Activated naive CD8-positive, alpha-beta T cell treated with anti-CD3 and anti-CD28 coated beads, Interleukin-2, amount 50 U/mL, for 24 hours (primary cell): ENCODE results near the gene KRTAP5-2.
A peak's percentile ranks its signal among the peaks of the same experiment; 100 is the strongest.
"Not testable (repeated sequence)": the region's sequence is repeated elsewhere in the genome, so short reads cannot be mapped to it uniquely, and the experiment has no call there.

Experiments
- ATAC-seq: fragments of 150-1000 bp; cut with Tn5 transposase; one replicate; pipeline ENCODE4 v1.10.0; 2021
- DNase-seq: peaks from one replicate; pipeline ENCODE4 v3.0.0; 2021
- H3K27ac Mint-ChIP-seq: one replicate; pipeline ENCODE4 v1.8.0; 2021; ENCODE audit warnings: mild to moderate bottlenecking, mixed read lengths
- H3K27me3 Mint-ChIP-seq: one replicate; pipeline ENCODE4 v1.8.0; 2021; ENCODE audit warnings: mixed read lengths
- H3K36me3 Mint-ChIP-seq: one replicate; pipeline ENCODE4 v1.8.0; 2021; ENCODE audit warnings: low read depth, mixed read lengths
- H3K4me1 Mint-ChIP-seq: one replicate; pipeline ENCODE4 v1.8.0; 2021; ENCODE audit warnings: mixed read lengths
- H3K4me3 Mint-ChIP-seq: one replicate; pipeline ENCODE4 v1.8.0; 2021; ENCODE audit warnings: mild to moderate bottlenecking, moderate library complexity, mixed read lengths
- H3K9me3 Mint-ChIP-seq: one replicate; pipeline ENCODE4 v1.8.0; 2021; ENCODE audit warnings: mixed read lengths

Gene KRTAP5-2

GRCh38 chr11:1589191-1589963, 8.7 kb downstream of the KRTAP5-2 start:
- H3K9me3 Mint-ChIP-seq, H3K36me3 Mint-ChIP-seq, DNase-seq, ATAC-seq: not testable (repeated sequence)
- Mint-ChIP-seq H3K4me3 (peak overlapping the region; percentile 8), H3K27ac (peak overlapping the region; percentile 70), H3K4me1 (peaks cover 16% of the 10 kb centered on the region), H3K27me3 (peaks cover 16% of the 10 kb centered on the region)

GRCh38 chr11:1586699-1587098, 11.4 kb downstream of the KRTAP5-2 start:
- H3K27ac Mint-ChIP-seq, result no peak overlapping the region
- ATAC-seq (no peak), DNase-seq (no peak)
- H3K27me3 Mint-ChIP-seq, result peaks cover 23% of the 10 kb centered on the region
- peaks cover 1% of the 10 kb centered on the region for H3K36me3 Mint-ChIP-seq
- H3K9me3 Mint-ChIP-seq, result no peaks in the 10 kb centered on the region
- peaks cover 19% of the 10 kb centered on the region for H3K4me1 Mint-ChIP-seq
- H3K4me3 Mint-ChIP-seq, result no peak overlapping the region

GRCh38 chr11:1584661-1585370, 13.3 kb downstream of the KRTAP5-2 start, which contains the start of gene KRTAP5-1:
Gene KRTAP5-1, minus strand, starts transcription at chr11:1585283. Its CDS starts 34 bp downstream, at chr11:1585249.
- not testable (repeated sequence) for ATAC-seq

GRCh38 chr11:1582909-1583308, 15.2 kb downstream of the KRTAP5-2 start:
- not testable (repeated sequence) for H3K4me1 Mint-ChIP-seq, DNase-seq, H3K27ac Mint-ChIP-seq, ATAC-seq, H3K36me3 Mint-ChIP-seq, H3K4me3 Mint-ChIP-seq
- Mint-ChIP-seq H3K9me3 (peaks cover 14% of the 10 kb centered on the region), H3K27me3 (peaks cover 15% of the 10 kb centered on the region)

More at GRCh38 chr11:1584661-1585370, 13.3 kb downstream of the KRTAP5-2 start, which contains the start of gene KRTAP5-1:
- not testable (repeated sequence) for H3K9me3 Mint-ChIP-seq, DNase-seq, H3K27ac Mint-ChIP-seq, H3K36me3 Mint-ChIP-seq, H3K4me3 Mint-ChIP-seq
- peaks cover 17% of the 10 kb centered on the region for H3K4me1 Mint-ChIP-seq
- H3K27me3 Mint-ChIP-seq, result peaks cover 21% of the 10 kb centered on the region

GRCh38 chr11:1581976-1582375, 16.1 kb downstream of the KRTAP5-2 start:
- H3K4me1 Mint-ChIP-seq, result peaks cover 8% of the 10 kb centered on the region
- H3K9me3 Mint-ChIP-seq, result peaks cover 14% of the 10 kb centered on the region
- ATAC-seq (no peak), DNase-seq (no peak)
- H3K36me3 Mint-ChIP-seq, result no peaks in the 10 kb centered on the region
- no peak overlapping the region for H3K4me3 Mint-ChIP-seq
- H3K27ac Mint-ChIP-seq, result no peak overlapping the region
- peaks cover 15% of the 10 kb centered on the region for H3K27me3 Mint-ChIP-seq

- H3K4me1 Mint-ChIP-seq, result peaks cover 8% of the 10 kb centered on the region
- H3K9me3 Mint-ChIP-seq, result peaks cover 14% of the 10 kb centered on the region
- no peak overlapping the region for H3K27ac Mint-ChIP-seq
- no peaks in the 10 kb centered on the region for H3K36me3 Mint-ChIP-seq
- H3K27me3 Mint-ChIP-seq, result peaks cover 14% of the 10 kb centered on the region
- no peak overlapping the region for H3K4me3 Mint-ChIP-seq
- ATAC-seq, result no peak
- DNase-seq, result no peak
Observed at GRCh38 chr11:1576825-1577224, 21.3 kb downstream of the KRTAP5-2 start.

GRCh38 chr11:1575756-1576155, 22.3 kb downstream of the KRTAP5-2 start:
- H3K27ac Mint-ChIP-seq, DNase-seq, H3K36me3 Mint-ChIP-seq, ATAC-seq, H3K4me3 Mint-ChIP-seq, H3K4me1 Mint-ChIP-seq: not testable (repeated sequence)
- H3K9me3 Mint-ChIP-seq, result peaks cover 14% of the 10 kb centered on the region
- H3K27me3 Mint-ChIP-seq, result peaks cover 15% of the 10 kb centered on the region

- H3K27me3 Mint-ChIP-seq, result peaks cover 18% of the 10 kb centered on the region
- no peak for ATAC-seq
- peaks cover 11% of the 10 kb centered on the region for H3K4me1 Mint-ChIP-seq
- no peaks in the 10 kb centered on the region for H3K36me3 Mint-ChIP-seq
- H3K4me3 Mint-ChIP-seq, result no peak overlapping the region
- H3K9me3 Mint-ChIP-seq, result peaks cover 14% of the 10 kb centered on the region
- DNase-seq, result no peak
- no peak overlapping the region for H3K27ac Mint-ChIP-seq
Observed at GRCh38 chr11:1574933-1575242, 23.2 kb downstream of the KRTAP5-2 start.

GRCh38 chr11:1574238-1574932, 23.7 kb downstream of the KRTAP5-2 start:
- H3K27ac Mint-ChIP-seq, result no peak overlapping the region
- ATAC-seq, result peak; percentile 62
- peaks cover 14% of the 10 kb centered on the region for H3K4me1 Mint-ChIP-seq
- H3K9me3 Mint-ChIP-seq, result peaks cover 14% of the 10 kb centered on the region
- H3K4me3 Mint-ChIP-seq, result no peak overlapping the region
- no peaks in the 10 kb centered on the region for H3K36me3 Mint-ChIP-seq
- peak; percentile 66 for DNase-seq
- peaks cover 18% of the 10 kb centered on the region for H3K27me3 Mint-ChIP-seq

GRCh38 chr11:1573903-1574237, 24.2 kb downstream of the KRTAP5-2 start:
- Mint-ChIP-seq H3K36me3 (no peaks in the 10 kb centered on the region), H3K4me1 (peaks cover 16% of the 10 kb centered on the region)
- no peak for ATAC-seq

GRCh38 chr11:1573077-1573902, 24.8 kb downstream of the KRTAP5-2 start:
- H3K27me3 Mint-ChIP-seq, result peaks cover 18% of the 10 kb centered on the region
- no peaks in the 10 kb centered on the region for H3K36me3 Mint-ChIP-seq
- DNase-seq, result peak; percentile 34
- H3K4me3 Mint-ChIP-seq, result peak overlapping the region; percentile 42
- ATAC-seq, result no peak
- peaks cover 16% of the 10 kb centered on the region for H3K4me1 Mint-ChIP-seq
- no peak overlapping the region for H3K27ac Mint-ChIP-seq
- peaks cover 3% of the 10 kb centered on the region for H3K9me3 Mint-ChIP-seq

More at GRCh38 chr11:1573903-1574237, 24.2 kb downstream of the KRTAP5-2 start:
- DNase-seq, result no peak
- Mint-ChIP-seq H3K27me3 (peaks cover 18% of the 10 kb centered on the region), H3K9me3 (peaks cover 9% of the 10 kb centered on the region), H3K4me3 (peak overlapping the region; percentile 42), H3K27ac (no peak overlapping the region)

- no peaks in the 10 kb centered on the region for H3K36me3 Mint-ChIP-seq
- no peak within 1 kb of the TSS for H3K27ac Mint-ChIP-seq
- peaks cover 18% of the 10 kb centered on the region for H3K27me3 Mint-ChIP-seq
- H3K4me1 Mint-ChIP-seq, result peaks cover 16% of the 10 kb centered on the region
- ATAC-seq (peak; percentile 44), DNase-seq (peak; percentile 93)
- H3K4me3 Mint-ChIP-seq, result peak within 1 kb of the TSS; percentile 42
- no peaks in the 10 kb centered on the region for H3K9me3 Mint-ChIP-seq
Observed at GRCh38 chr11:1572197-1573076, 25.7 kb downstream of the KRTAP5-2 start, which contains the start of gene DUSP8. Gene DUSP8, minus strand, starts transcription at chr11:1572271. Its CDS starts 6,445 bp downstream, at chr11:1565826.

GRCh38 chr11:1571760-1572196, 26.3 kb downstream of the KRTAP5-2 start:
- Mint-ChIP-seq H3K27ac (no peak overlapping the region), H3K9me3 (no peaks in the 10 kb centered on the region), H3K4me1 (peaks cover 16% of the 10 kb centered on the region), H3K4me3 (no peak overlapping the region), H3K36me3 (no peaks in the 10 kb centered on the region), H3K27me3 (peaks cover 18% of the 10 kb centered on the region)
- DNase-seq (no peak), ATAC-seq (no peak)
